ENCODE measurements around the gene CIDEC.

DNA sequence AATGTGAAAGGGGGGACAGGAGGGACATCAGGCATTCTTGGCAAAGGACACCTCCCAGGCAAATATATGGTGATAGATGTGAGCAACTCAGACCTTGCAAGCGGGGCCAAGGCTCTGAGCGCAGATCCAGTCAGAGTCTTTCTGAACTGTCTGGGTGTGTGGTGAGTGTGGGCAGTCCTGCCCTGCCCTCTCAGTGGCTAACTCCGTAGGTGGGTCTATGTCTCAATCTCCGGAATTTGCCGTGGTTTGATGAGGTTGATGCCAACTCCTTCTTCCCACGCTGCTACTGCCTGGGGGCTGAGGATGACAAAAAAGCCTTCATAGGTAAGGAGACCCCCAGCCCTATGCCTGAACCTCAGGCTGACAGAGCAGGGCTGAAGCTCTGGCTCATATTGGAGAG, 62.6 kb downstream of the CIDEC start:
- TF ChIP-seq, protein P1, sequence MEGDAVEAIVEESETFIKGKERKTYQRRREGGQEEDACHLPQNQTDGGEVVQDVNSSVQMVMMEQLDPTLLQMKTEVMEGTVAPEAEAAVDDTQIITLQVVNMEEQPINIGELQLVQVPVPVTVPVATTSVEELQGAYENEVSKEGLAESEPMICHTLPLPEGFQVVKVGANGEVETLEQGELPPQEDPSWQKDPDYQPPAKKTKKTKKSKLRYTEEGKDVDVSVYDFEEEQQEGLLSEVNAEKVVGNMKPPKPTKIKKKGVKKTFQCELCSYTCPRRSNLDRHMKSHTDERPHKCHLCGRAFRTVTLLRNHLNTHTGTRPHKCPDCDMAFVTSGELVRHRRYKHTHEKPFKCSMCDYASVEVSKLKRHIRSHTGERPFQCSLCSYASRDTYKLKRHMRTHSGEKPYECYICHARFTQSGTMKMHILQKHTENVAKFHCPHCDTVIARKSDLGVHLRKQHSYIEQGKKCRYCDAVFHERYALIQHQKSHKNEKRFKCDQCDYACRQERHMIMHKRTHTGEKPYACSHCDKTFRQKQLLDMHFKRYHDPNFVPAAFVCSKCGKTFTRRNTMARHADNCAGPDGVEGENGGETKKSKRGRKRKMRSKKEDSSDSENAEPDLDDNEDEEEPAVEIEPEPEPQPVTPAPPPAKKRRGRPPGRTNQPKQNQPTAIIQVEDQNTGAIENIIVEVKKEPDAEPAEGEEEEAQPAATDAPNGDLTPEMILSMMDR (IDR thresholded peaks at IDR 0.05; ENCODE audit: insufficient read depth, low read length, poor library complexity, severe bottlenecking): no peak
- TF ChIP-seq EZH2phosphoT487 (conservative IDR thresholded peaks at IDR 0.05; ENCODE audit: low read length): no peak
